NOMO-1 (cell line): ENCODE measurements around the gene HPX.

Experiments used
- DNase-seq, 2 experiments: peaks; one replicate each; lab custom pipeline; 2025; ENCODE audit not compliant: unreplicated experiment in 2 of 2; lab: John Stamatoyannopoulos, UW

Gene HPX

GRCh38 chr11:6440906-6441358 is at the start of gene HPX:
HPX (minus strand) TSS chr11:6440987; CDS start chr11:6440963, 24 bp downstream.
- no peak for DNase-seq

GRCh38 chr11:6489306-6489705 is 48.5 kb upstream of the HPX start:
- DNase-seq = no peak

- DNase-seq = no peak
Observed at GRCh38 chr11:6488821-6489220, 48.0 kb upstream of the HPX start.

- no peak for DNase-seq
Observed at GRCh38 chr11:6488342-6488741, 47.6 kb upstream of the HPX start.

GRCh38 chr11:6486938-6487337 is 46.2 kb upstream of the HPX start:
- DNase-seq = no peak

GRCh38 chr11:6486256-6486655 is 45.5 kb upstream of the HPX start:
- no peak for DNase-seq

GRCh38 chr11:6485661-6486060 is 44.9 kb upstream of the HPX start:
- DNase-seq = no peak

GRCh38 chr11:6483015-6483414 is 42.2 kb upstream of the HPX start:
- DNase-seq = no peak

- no peak for DNase-seq
Observed at GRCh38 chr11:6482441-6482840, 41.7 kb upstream of the HPX start.

- no peak for DNase-seq
Observed at GRCh38 chr11:6481924-6482275, 41.1 kb upstream of the HPX start.

GRCh38 chr11:6481012-6481923 is 40.5 kb upstream of the HPX start, which contains the start of the genes ARFIP2 and TIMM10B:
ARFIP2 (minus strand) TSS chr11:6481331; CDS start chr11:6480421, 910 bp downstream.
TIMM10B (plus strand) TSS chr11:6481501; CDS start chr11:6481517, 16 bp downstream.
- DNase-seq = peak; percentile 98 to 99

- DNase-seq = no peak
Observed at GRCh38 chr11:6480299-6480914, 39.6 kb upstream of the HPX start.

GRCh38 chr11:6476571-6476970 is 35.8 kb upstream of the HPX start:
- no peak for DNase-seq

GRCh38 chr11:6475936-6476335 is 35.1 kb upstream of the HPX start:
- no peak for DNase-seq

- DNase-seq = no peak
Observed at GRCh38 chr11:6474806-6475500, 34.2 kb upstream of the HPX start.

- DNase-seq = no peak
Observed at GRCh38 chr11:6474413-6474792, 33.6 kb upstream of the HPX start.

- peak; percentile 28 to 61 for DNase-seq
Observed at GRCh38 chr11:6473451-6474412, 32.9 kb upstream of the HPX start, which contains the start of gene TRIM3. TRIM3 (minus strand) TSS chr11:6473941; CDS start chr11:6465695, 8,246 bp downstream.

- DNase-seq = no peak
Observed at GRCh38 chr11:6472934-6473333, 32.1 kb upstream of the HPX start.

- DNase-seq = no peak
Observed at GRCh38 chr11:6469599-6469998, 28.8 kb upstream of the HPX start.
